Fibroblast of skin of right quadriceps (primary cell): Measurements from ENCODE around the gene DRC3.
"Not testable (repeated sequence)": the region's sequence is repeated elsewhere in the genome, so short reads cannot be mapped to it uniquely, and the experiment has no call there.

Experiments
- DNase-seq: peaks from one replicate; pipeline ENCODE4 v3.0.0-alpha.2; 2013

The DRC3 gene

GRCh38 chr17:17972126-17972951 lies at the start of gene DRC3, which contains the start of gene TOM1L2:
TSS of gene DRC3 (plus strand) at chr17:17972862. CDS start at chr17:17977599, 4,737 bp downstream.
TSS of gene TOM1L2 (minus strand) at chr17:17972400. CDS start at chr17:17972313, 87 bp downstream.
- DNase-seq, result peak; percentile 100

DNA sequence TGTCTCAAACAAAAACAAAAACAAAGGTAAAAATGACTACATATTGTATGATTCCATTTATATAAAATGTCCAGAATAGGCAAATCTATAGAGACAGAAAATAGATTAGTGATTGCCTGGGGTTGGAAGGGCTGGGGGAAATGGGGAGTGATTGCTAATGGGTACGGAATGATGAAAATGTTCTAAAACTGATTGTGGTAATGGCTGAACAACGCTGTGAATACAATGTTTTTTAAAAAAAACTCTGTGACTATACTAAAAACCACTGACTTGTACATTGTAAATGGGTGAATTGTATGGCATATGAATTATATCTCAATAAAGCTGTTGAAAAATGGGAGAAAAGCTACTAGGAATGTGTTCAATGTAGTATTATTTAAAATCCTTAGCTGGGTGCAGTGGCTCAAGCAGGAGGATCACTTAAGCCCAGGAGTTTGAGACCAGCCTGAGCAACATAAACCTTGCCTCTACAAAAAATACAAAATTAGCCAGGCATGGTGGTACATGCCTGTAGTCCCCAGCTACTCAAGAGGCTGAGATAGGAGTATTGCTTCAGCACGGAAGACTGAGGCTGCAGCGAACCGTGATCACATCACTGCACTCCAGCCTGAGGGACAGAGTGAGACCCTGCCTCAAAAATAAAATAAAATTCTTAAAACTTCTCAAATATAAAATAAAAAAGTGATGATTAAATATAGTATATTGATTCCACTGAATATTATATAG lies 48.4 kb upstream of the DRC3 start:
- DNase-seq, result peak; percentile 66

- no peak for DNase-seq
These were observed 47.8 kb upstream of the DRC3 start for GRCh38 chr17:17924857-17925250.

GRCh38 chr17:17926036-17926435 lies 46.6 kb upstream of the DRC3 start:
- no peak for DNase-seq

GRCh38 chr17:17926840-17927449 lies 45.7 kb upstream of the DRC3 start:
- no peak for DNase-seq

DNA sequence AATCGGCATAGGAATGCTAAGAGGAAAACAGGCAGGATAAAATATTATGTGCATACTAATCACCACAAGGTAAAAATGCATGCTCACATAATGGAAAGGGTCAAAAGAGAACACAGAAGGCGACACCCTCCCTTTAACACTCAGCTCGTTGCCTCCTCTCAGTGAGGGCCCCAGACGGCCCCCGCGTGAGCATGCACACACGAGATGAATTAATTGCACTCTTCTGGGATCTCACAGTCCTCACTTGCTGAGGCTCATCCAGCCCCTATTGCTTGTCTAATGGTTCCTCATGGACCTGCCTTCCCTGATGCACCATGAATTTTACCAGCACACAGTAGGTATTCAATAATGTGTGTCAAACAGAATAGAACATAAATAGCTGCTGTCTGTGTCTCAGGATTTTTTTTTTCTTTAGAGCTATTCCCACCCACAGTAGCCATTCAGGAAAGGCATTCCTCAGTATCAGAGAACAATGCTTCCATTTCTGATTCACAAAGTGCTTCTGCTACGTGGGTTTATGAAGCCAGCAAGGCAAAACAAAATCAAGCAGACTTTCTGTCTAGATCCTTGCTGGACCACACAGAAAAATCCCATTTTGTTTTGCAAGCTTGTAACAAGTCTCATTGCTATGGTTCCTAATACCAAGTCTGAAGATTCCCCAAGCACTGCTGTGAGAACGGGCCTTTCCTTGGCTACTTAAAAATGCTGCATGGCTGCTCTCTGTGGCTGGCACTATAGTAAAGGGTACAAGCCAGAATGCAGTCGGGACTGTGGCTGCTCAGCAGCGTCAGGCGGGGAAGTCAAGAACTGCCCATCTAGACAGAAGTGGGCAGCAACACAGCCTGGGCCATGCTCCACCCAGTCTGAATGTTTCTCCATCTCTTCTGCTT lies 44.0 kb upstream of the DRC3 start:
- DNase-seq, result no peak

DNA sequence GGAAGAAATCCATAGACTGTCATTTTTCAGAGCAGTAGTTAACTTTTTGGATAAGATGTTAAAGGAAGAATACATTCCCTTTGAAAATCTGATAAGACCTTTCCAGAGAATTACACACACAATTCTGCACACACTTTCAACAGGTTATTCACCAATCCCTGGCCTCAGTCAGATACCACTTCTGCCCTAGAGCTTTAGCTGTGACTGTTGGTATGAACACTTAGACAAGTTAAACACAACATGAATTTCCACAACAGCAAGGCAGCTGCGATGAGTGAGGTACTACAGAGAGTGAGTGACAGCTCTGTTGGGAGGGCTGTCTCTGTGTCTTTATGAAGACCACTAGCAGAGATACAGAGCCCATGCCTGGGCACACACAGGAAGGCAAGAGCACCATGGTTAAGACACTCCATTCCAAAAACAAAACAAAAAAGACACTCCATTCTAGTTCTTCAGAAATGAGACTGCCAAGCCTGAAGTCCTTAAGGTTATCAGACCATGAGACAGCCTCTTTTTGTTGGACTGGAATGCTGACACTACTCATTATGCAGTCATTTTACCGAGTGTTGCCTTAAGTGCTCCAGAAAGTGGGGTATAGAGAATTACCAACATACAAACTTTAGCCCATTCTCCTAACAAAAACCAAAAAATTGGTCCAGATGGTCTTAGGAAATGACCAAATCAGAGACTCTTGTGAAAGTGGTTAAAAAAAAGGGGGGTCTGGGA lies 42.8 kb upstream of the DRC3 start:
- no peak for DNase-seq

- no peak for DNase-seq
These were observed 42.0 kb upstream of the DRC3 start for GRCh38 chr17:17930674-17931073.

DNA sequence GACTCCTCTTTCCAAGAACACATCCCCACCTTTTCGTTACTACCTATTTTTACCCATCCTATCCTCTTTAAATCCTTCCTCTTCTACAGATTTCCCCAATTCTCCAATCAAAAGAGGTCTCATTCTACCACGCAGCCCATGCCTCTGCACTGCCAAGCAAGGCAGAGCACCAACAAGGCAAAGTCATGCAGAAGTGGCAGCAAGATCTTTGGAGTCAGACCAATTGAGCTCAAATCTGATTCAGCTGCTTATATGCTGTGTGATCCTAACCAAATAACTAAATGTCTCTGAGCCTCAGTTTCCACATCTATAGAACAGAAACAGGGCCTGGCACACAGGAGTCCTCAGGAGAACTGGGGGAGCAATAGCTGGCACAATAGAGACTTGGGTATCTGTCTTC lies 41.5 kb upstream of the DRC3 start:
- DNase-seq, result no peak

DNA sequence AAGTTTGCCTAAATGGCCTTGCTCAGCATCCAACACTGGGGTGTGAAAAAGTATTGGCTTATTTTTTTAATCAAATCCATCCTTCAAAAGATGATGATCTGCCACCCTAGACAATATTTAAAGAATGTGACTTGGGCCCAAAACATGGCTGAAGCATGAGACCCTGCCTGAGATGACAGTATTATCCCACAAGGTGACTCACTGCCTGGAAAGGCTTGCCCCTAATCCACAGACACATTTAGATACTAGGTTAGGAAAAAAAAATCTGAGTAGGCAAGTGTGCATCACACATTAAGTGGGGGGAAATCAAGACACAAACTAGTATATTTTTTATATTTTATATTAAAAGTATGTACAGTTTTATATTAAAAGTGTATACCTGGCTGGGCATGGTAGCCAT lies 38.9 kb upstream of the DRC3 start:
- peak; percentile 78 for DNase-seq

GRCh38 chr17:17934214-17934613 lies 38.4 kb upstream of the DRC3 start:
- no peak for DNase-seq

- no peak for DNase-seq
These were observed 37.9 kb upstream of the DRC3 start for GRCh38 chr17:17934806-17935205.

GRCh38 chr17:17935321-17936271 lies 37.1 kb upstream of the DRC3 start:
- peak; percentile 95 for DNase-seq

DNA sequence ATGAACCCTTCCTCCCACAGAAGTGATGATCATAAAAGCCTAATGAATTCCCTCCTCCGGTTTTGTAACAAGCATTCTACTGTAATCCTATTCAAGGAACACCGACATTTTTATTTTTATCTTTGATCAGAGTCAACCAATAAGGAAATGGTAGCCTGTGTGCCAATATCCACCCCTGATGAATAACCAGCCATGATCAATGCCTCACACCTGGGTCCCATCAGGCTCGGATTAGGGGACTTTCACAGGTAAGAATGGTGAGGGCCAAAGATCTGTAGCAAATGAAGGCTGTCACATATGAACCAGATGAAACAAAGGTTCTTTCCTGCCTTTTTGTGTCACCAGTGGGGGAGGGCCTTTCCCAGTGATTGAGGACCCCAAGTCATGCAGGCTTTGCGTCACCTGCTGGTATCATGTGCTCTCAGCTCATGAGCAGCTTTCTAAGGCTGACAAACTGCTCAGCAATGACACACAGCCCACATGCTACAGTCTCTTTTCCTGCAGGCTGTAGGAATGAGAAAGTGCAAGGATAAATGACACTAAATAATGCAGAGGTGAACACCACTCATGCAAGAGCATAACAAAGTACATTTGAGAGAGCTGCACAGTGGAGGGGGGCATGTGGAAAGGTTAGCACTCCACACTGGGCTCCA lies 35.3 kb upstream of the DRC3 start:
- no peak for DNase-seq

DNA sequence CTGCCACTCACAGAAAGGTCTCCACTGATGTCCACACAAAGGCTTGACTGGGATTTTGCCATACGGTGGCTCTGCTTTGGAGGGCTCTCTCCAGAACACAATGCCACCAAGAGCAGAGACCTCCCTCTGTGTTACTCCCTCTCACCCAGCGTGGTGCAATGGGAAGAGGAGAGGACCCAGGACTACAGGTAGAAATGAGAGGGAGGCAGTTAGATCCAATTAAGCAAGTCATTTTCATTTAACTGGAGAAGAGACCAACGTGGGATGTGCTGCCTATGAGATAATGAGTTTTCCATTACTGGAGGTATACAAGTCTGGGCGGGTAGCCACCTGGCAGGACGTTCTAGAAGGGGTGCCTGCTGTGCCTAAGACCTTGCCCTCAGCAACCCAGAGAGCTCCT lies 34.7 kb upstream of the DRC3 start:
- DNase-seq, result no peak

GRCh38 chr17:17938388-17939107 lies 34.1 kb upstream of the DRC3 start:
- no peak for DNase-seq

DNA sequence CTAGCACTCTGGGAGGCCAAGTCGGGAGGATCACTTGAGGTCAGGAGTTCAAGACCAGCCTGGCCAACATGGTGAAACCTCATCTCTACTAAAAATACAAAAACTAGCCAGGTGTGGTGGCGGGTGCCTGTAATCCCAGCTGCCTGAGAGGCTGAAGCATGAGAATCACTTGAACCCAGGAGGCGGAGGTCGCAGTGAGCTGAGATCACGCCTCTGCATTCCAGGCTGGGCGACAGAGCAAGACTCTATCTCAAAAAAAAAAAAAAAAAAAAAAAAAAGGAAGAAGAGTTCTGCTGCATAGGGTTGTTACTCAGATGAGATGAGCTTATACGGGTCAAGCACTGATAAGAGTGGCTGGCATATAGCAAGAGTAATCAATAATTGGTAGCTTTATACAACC lies 32.7 kb upstream of the DRC3 start:
- not testable (repeated sequence) for DNase-seq

DNA sequence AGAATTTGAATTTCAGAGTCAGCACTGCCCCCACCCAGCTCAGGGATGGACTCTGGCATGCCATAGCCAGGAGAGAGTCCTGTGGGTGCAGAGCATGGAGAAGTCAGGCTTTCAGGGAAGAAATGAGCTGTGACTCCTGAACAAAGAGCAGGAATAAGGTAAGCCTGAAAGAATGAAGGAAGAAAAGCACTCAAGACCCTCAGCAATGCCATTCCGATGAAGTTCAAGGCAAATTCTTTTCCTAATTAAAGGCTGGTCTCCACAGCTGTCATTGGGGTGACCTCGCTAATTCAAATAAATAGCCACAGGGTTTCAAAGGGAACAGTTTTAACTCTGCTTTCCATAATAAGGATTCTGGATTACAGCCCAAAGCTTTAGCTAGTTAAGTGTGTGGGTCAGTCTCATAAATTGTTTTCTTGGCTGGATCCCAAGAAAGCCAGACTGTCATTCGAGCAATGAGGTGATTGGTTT lies 32.2 kb upstream of the DRC3 start:
- peak; percentile 86 for DNase-seq

DNA sequence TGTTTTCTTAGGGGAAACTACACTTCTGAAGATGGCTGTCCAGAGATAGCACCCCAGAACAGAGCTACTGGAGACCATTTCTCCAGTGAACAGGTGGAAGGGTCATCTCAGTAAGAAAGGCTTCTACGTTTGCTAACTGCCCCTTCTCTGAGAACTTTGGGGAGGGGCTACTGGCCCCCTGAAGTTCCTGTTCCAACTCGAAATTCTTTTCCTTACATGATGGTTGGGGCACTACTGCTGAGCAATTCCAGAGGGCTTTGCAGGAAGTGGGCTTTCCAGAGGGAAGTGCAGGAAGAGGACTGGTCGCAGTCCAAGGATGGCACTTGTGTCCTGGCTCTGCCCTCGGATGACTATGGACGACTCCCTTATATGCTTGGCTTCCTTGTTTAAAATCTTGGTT lies 31.6 kb upstream of the DRC3 start:
- no peak for DNase-seq
